HG02973 (cell line): ENCODE measurements around the gene RBSN.

Experiments
- ATAC-seq: cut with Tn5 transposase; IDR thresholded peaks from one replicate; pipeline ENCODE4 v1.9.1; 2021; ENCODE audit warnings: moderate library complexity; ENCODE audit not compliant: unreplicated experiment

Gene RBSN

GRCh38 chr3:15063238-15063637 is 35.7 kb downstream of the RBSN start:
- ATAC-seq: no peak

- no peak for ATAC-seq
Measured at GRCh38 chr3:15060029-15060428, 38.9 kb downstream of the RBSN start.

GRCh38 chr3:15056676-15057404 is 42.1 kb downstream of the RBSN start:
- ATAC-seq: no peak

GRCh38 chr3:15055019-15055557 is 43.9 kb downstream of the RBSN start:
- peak; percentile 38 for ATAC-seq

- ATAC-seq: no peak
Measured at GRCh38 chr3:15053541-15053940, 45.4 kb downstream of the RBSN start.

GRCh38 chr3:15052335-15053242 is 46.4 kb downstream of the RBSN start:
- no peak for ATAC-seq

- ATAC-seq: peak; percentile 45
Measured at GRCh38 chr3:15051531-15051930, 47.4 kb downstream of the RBSN start.

GRCh38 chr3:15050405-15051092 is 48.4 kb downstream of the RBSN start:
- peak; percentile 77 for ATAC-seq

- no peak for ATAC-seq
Measured at GRCh38 chr3:15049584-15049983, 49.4 kb downstream of the RBSN start.

- no peak for ATAC-seq
Measured at GRCh38 chr3:15045667-15046066, 53.3 kb downstream of the RBSN start.

- ATAC-seq: no peak
Measured at GRCh38 chr3:15044326-15044725, 54.6 kb downstream of the RBSN start.

- no peak for ATAC-seq
Measured at GRCh38 chr3:15043408-15044171, 55.4 kb downstream of the RBSN start.

GRCh38 chr3:15042936-15043335 is 56.0 kb downstream of the RBSN start:
- no peak for ATAC-seq

- no peak for ATAC-seq
Measured at GRCh38 chr3:15041950-15042349, 57.0 kb downstream of the RBSN start.

- no peak for ATAC-seq
Measured at GRCh38 chr3:15040844-15041243, 58.1 kb downstream of the RBSN start.

GRCh38 chr3:15038306-15038705 is 60.6 kb downstream of the RBSN start:
- ATAC-seq: no peak

- ATAC-seq: no peak
Measured at GRCh38 chr3:15033103-15033502, 65.8 kb downstream of the RBSN start.

- no peak for ATAC-seq
Measured at GRCh38 chr3:15032650-15033049, 66.3 kb downstream of the RBSN start.

- no peak for ATAC-seq
Measured at GRCh38 chr3:15029625-15030024, 69.3 kb downstream of the RBSN start.

GRCh38 chr3:15023719-15024118 is 75.2 kb downstream of the RBSN start:
- ATAC-seq: no peak

- ATAC-seq: no peak
Measured at GRCh38 chr3:15023249-15023648, 75.7 kb downstream of the RBSN start.
